HG03469 (cell line): Measurements from ENCODE around the gene DMWD.
"Not testable (repeated sequence)": the region's sequence is repeated elsewhere in the genome, so short reads cannot be mapped to it uniquely, and the experiment has no call there.

Experiments
- ATAC-seq: cut with Tn5 transposase; IDR thresholded peaks from one replicate; pipeline ENCODE4 v1.9.1; 2021; ENCODE audit warnings: mild to moderate bottlenecking, moderate library complexity, moderate number of reproducible peaks; ENCODE audit not compliant: unreplicated experiment

Gene DMWD

GRCh38 chr19:45757695-45758094 is 35.0 kb downstream of the DMWD start:
- ATAC-seq: no peak

DNA sequence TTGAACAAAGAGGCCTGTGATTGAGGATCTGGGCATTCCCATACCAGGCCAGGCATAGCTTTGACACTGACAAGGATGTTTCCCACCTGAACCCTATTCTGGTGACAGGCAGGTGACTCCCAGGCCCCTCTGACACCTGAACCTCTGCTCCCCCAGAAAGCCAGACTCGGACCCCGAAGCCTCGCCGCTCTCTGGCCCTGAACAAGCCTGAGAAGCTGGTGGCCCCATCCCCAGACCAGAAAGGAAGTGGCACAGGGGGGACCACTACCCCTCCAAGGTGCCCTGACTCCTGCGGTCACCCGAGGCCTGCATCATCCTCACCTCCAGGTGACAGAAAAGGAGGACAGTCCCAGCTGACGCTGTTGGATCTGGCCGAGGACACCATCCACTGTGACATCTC is 38.3 kb downstream of the DMWD start:
- no peak for ATAC-seq

DNA sequence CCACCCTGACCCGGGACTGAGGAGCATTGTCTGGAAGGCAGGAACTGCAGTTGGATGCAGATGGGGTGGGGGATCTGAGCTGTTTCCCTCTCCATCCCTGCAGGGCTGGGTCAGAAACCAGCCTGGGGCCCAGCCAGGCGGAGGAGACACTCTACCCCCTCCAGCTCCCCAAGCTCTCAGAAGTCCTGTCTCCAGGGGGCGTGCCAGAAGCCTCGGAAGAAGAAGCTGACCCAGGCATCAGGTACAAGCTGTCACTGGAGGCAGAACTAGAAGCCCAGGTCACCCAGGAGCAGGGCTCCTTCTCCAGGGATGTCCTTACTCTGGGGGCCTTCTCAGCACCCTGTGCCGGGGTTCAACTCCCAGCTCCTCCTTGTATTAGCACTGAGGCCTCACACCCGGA is 39.1 kb downstream of the DMWD start:
- no peak for ATAC-seq

DNA sequence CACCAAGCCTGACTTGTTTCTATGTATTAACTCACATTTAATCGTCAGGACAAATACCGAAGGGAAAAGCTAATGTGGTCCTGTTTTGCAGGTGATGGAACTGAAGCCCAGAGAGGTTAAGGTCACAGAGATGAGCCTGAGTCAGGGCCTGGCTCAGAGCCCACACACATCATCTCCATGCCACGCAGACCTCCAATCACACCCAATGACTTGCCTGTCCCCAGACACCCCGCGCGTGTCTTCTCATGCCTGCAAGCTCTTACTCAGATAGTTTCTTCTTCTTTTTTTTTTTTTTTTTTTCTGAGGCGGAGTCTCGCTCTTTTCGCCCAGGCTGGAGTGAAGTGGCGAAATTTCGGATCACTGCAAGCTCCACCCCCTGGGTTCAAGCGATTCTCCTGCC is 40.0 kb downstream of the DMWD start:
- no peak for ATAC-seq

GRCh38 chr19:45751483-45751882 is 41.2 kb downstream of the DMWD start:
- not testable (repeated sequence) for ATAC-seq

DNA sequence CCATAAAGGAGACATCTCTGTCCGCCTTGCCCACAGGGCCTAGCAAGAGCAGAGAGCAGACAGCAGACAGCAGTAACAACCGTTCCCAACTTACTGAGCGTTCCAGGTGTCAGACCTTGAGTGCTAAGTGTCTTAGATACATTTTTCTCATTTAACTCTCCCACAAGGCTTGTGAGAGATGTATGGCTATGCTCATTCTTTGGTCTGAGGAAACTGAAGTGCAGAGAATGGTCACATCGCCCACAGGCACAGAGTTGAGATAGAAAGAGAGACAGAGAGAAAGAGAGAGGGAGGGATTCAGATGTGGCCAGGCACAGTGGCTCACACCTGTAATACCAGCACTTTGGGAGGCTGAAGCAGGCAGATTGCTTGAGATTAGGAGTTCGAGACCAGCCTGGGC is 45.1 kb downstream of the DMWD start:
- no peak for ATAC-seq

DNA sequence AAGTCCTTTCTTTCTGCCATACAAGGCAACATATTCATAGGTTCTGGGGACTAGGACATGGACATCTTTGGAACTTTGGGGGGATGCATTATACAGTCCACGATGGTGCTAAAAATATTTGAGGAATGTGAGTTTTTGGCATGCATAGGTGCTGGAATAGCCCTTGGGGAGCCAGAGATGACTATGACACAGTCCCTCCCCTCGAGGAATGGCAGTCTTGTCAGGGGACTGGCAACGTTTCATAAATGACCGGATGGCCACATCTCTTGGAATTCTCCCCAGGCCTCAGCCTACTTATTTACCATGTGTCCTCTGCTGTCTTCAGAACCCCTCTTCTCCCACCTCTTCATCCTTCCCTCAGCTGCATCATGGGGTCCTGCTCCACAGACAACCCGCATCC is 45.8 kb downstream of the DMWD start:
- ATAC-seq: no peak

- no peak for ATAC-seq
Observed at GRCh38 chr19:45745606-45746005, 47.0 kb downstream of the DMWD start.

DNA sequence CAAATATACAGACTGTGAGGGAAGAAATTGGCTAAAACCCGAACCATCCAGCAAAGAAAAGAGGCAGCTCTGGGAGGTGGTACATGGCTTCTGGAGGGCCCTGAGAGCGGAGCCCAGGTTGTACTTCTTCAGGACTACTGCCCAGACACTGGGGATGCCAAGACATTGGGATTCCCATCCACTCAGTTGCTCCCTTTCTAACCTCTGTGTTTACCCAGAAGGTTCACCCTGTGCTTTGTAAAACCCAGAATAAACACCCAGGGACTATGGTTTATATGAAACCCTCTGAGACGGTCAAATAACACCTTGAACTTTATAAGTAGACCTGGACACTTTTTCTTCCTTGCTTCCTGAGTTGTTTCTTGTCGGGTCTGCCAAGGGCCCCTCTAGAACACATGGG is 49.7 kb downstream of the DMWD start:
- no peak for ATAC-seq

GRCh38 chr19:45739498-45740439 is 52.9 kb downstream of the DMWD start:
- ATAC-seq: no peak

GRCh38 chr19:45733160-45733810 is 59.4 kb downstream of the DMWD start, which contains the start of gene MEIOSIN:
Gene MEIOSIN, plus strand, starts transcription at chr19:45733439. Its CDS starts 1,938 bp downstream, at chr19:45735377.
- ATAC-seq: no peak
